Loucy (cell line): ENCODE data around the gene CNN2.

Experiments used
- CTCF ChIP-seq: fragments of 200-600 bp; sonication (generic); conservative IDR thresholded peaks from 2 replicates; pipeline ENCODE4 v1.5.1; 2014; ENCODE audit warnings: mild to moderate bottlenecking, antibody characterized with exemption, low read length
- EZH2phosphoT487 ChIP-seq: fragments of 200-600 bp; IDR thresholded peaks from 2 replicates; pipeline ENCODE4 v1.6.1; 2018; ENCODE audit warnings: antibody characterized with exemption, mild to moderate bottlenecking, moderate library complexity, borderline replicate concordance

GRCh38 chr19:1074544-1075283 lies 48.3 kb downstream of the CNN2 start:
- no peak for TF ChIP-seq CTCF
- no peak for TF ChIP-seq EZH2phosphoT487
